ENCODE data around the gene WNT3A.
"Not testable (repeated sequence)": the region's sequence is repeated elsewhere in the genome, so short reads cannot be mapped to it uniquely, and the experiment has no call there.

The WNT3A gene

GRCh38 chr1:228013131-228013934 is 6.5 kb downstream of the WNT3A start:
- DNase-seq: no peak

GRCh38 chr1:228013935-228014930 is 7.4 kb downstream of the WNT3A start:
- no peak for DNase-seq

- no peak for DNase-seq
These were observed 8.7 kb downstream of the WNT3A start for GRCh38 chr1:228015276-228016180.

GRCh38 chr1:228016181-228016510 is 9.3 kb downstream of the WNT3A start:
- DNase-seq: no peak

- DNase-seq: no peak
These were observed 10.0 kb downstream of the WNT3A start for GRCh38 chr1:228016653-228017355.

GRCh38 chr1:228017356-228018124 is 10.7 kb downstream of the WNT3A start:
- DNase-seq: no peak

- no peak for DNase-seq
These were observed 11.3 kb downstream of the WNT3A start for GRCh38 chr1:228018125-228018398.

GRCh38 chr1:228018961-228019721 is 12.3 kb downstream of the WNT3A start:
- no peak for DNase-seq

GRCh38 chr1:228019722-228020083 is 12.9 kb downstream of the WNT3A start:
- DNase-seq: not testable (repeated sequence)

- no peak for DNase-seq
These were observed 14.0 kb downstream of the WNT3A start for GRCh38 chr1:228020686-228021354.

GRCh38 chr1:228021355-228022030 is 14.7 kb downstream of the WNT3A start:
- DNase-seq: no peak

GRCh38 chr1:228022571-228023293 is 15.9 kb downstream of the WNT3A start:
- no peak for DNase-seq

- DNase-seq: no peak
These were observed 16.5 kb downstream of the WNT3A start for GRCh38 chr1:228023294-228023639.

GRCh38 chr1:228029281-228029680 is 22.5 kb downstream of the WNT3A start:
- DNase-seq: no peak

- no peak for DNase-seq
These were observed 23.8 kb downstream of the WNT3A start for GRCh38 chr1:228030451-228031201.

- no peak for DNase-seq
These were observed 24.6 kb downstream of the WNT3A start for GRCh38 chr1:228031276-228031995.

GRCh38 chr1:228032041-228032440 is 25.2 kb downstream of the WNT3A start:
- no peak for DNase-seq

GRCh38 chr1:228033376-228033775 is 26.6 kb downstream of the WNT3A start:
- no peak for DNase-seq

Data from activated CD4-positive, alpha-beta T cell treated with anti-CD3 and anti-CD28 coated beads, Interleukin-2, amount 50 U/mL, for 48 hours (primary cell).